Left lung (tissue), 10 donors: ENCODE measurements around the gene B3GNT5. TPM values are rescaled to one million over a fixed set of nuclear protein-coding genes. Genes with fewer than 3 reads are reported as not detected.

Experiments
- ATAC-seq: fragments of 200-7000 bp; cut with Tn5 transposase; one replicate; pipeline ENCODE4 v1.9.1; 2020; ENCODE audit warnings: moderate library complexity
- DNase-seq, 4 donors: peaks; one replicate each; pipeline ENCODE4 v3.0.0-alpha.2; 2013 to 2020
- H3K27ac ChIP-seq, 2 donors: fragments of 200-600 bp; sonication (generic) in 1 of 2; one replicate each; pipeline versions ENCODE4 v1.5.0 to v1.8.0; 2020 to 2021
- H3K27me3 ChIP-seq, 2 donors: fragments of 200-600 bp; sonication (generic) in 1 of 2; one replicate each; pipeline versions ENCODE4 v1.5.0 to v1.8.0; 2020 to 2021
- H3K36me3 ChIP-seq, 2 donors: fragments of 200-600 bp; sonication (generic) in 1 of 2; one replicate each; pipeline versions ENCODE4 v1.5.0 to v1.8.0; 2020 to 2021
- H3K4me1 ChIP-seq, 2 donors: fragments of 200-600 bp; one replicate each; pipeline ENCODE4 v1.8.0; 2021
- H3K4me3 ChIP-seq, 2 donors: fragments of 200-600 bp; sonication (generic) in 1 of 2; one replicate each; pipeline versions ENCODE4 v1.5.0 to v1.8.0; 2020 to 2021; ENCODE audit warnings: mild to moderate bottlenecking in 1 of 2
- H3K9me3 ChIP-seq, 2 donors: fragments of 200-600 bp; sonication (generic) in 1 of 2; one replicate each; pipeline versions ENCODE4 v1.5.0 to v1.8.0; 2020 to 2021
- intact Hi-C, 2 donors: fragments of 100-400 bp; cut with DNase I; formaldehyde crosslinking; loops; one replicate each; pipeline versions ENCODE4 v1.11.2 to v1.14.2; 2022
- polyA plus RNA-seq, 6 donors: library from polyadenylated mRNA; unstranded; fragments of 120-200 nt; gene quantifications; one replicate each; pipeline ENCODE4 v1.2.1, GENCODE V29; 2013; ENCODE audit not compliant: insufficient read length in 6 of 6
- total RNA-seq, 2 donors: library from RNA; stranded (reverse); fragmentation: NEBNext Ultra II Directional; extraction: Animal tissue kit (Norgen Biotek cat#: 25700); gene quantifications; one replicate each; pipeline ENCODE4 v1.2.1, GENCODE V29; 2021
- TF ChIP-seq, protein P1 (sequence below), 2 donors: fragments of 200-600 bp; sonication (generic) in 1 of 2; IDR thresholded peaks; one replicate each; pipeline versions ENCODE4 v1.5.0 to v1.8.0; 2021; ENCODE audit warnings: antibody characterized with exemption in 2 of 2
- donor health status: DM: no; HTN: yes; CAD: no.
- donor health status: DM: no; HTN: no; CAD: no.

Gene B3GNT5
- total and polyA plus RNA-seq, 8 donors: 21.7 to 45.2 (median 26.9) TPM

DNA sequence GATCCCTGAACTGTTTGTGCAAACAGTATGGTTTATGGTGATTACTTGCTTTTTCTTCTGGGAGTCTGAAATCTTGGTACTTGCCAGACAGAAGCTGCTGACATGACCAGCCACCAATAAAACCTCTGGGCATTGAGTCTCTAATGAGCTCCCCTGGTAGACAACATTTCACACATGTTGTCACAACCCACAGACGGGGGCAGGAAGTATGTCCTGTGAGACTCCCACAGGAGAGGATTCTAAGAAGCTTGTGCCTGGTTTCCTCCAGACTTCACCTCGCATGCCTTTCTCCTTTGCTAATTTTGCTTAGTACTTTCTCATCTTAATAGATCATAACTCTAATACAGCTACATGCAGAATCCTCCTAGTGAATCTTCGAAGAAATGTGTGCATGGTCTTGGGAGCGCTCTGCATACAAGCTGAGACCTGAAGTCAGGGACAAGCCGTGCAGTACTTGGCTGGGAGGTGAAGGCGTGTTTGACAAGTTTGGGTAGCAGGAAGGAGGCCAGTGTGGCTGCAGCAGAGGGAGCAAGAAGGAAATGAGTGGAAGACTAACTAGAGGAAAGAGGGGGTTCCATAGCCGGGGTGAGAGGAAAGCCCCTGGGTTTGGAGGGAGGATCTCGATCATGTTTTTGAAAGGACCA lies 49.0 kb downstream of the B3GNT5 start:
- intact Hi-C loops: no loop called here
- H3K27me3 ChIP-seq: no peaks in the 10 kb centered on the region
- DNase-seq (no peak), ATAC-seq (no peak)
- H3K4me1 ChIP-seq: peaks cover 0 to 63% of the 10 kb centered on the region in 2 donors
- TF ChIP-seq, protein P1, sequence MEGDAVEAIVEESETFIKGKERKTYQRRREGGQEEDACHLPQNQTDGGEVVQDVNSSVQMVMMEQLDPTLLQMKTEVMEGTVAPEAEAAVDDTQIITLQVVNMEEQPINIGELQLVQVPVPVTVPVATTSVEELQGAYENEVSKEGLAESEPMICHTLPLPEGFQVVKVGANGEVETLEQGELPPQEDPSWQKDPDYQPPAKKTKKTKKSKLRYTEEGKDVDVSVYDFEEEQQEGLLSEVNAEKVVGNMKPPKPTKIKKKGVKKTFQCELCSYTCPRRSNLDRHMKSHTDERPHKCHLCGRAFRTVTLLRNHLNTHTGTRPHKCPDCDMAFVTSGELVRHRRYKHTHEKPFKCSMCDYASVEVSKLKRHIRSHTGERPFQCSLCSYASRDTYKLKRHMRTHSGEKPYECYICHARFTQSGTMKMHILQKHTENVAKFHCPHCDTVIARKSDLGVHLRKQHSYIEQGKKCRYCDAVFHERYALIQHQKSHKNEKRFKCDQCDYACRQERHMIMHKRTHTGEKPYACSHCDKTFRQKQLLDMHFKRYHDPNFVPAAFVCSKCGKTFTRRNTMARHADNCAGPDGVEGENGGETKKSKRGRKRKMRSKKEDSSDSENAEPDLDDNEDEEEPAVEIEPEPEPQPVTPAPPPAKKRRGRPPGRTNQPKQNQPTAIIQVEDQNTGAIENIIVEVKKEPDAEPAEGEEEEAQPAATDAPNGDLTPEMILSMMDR (IDR thresholded peaks at IDR 0.05): no peak
- H3K36me3 ChIP-seq: no peaks in the 10 kb centered on the region
- no peaks in the 10 kb centered on the region for H3K9me3 ChIP-seq
- no peak overlapping the region for H3K27ac ChIP-seq
- no peak overlapping the region for H3K4me3 ChIP-seq

- Histone ChIP-seq H3K36me3 (no peaks in the 10 kb centered on the region), H3K27ac (no peak overlapping the region), H3K9me3 (no peaks in the 10 kb centered on the region), H3K4me1 (peaks cover 0 to 62% of the 10 kb centered on the region in 2 donors), H3K4me3 (no peak overlapping the region), H3K27me3 (no peaks in the 10 kb centered on the region)
- ATAC-seq: no peak
- DNase-seq: no peak
- intact Hi-C loops: no loop called here
- TF ChIP-seq, protein P1 (IDR thresholded peaks at IDR 0.05): no peak
Measured at GRCh38 chr3:183303690-183304089, 50.6 kb downstream of the B3GNT5 start.

DNA sequence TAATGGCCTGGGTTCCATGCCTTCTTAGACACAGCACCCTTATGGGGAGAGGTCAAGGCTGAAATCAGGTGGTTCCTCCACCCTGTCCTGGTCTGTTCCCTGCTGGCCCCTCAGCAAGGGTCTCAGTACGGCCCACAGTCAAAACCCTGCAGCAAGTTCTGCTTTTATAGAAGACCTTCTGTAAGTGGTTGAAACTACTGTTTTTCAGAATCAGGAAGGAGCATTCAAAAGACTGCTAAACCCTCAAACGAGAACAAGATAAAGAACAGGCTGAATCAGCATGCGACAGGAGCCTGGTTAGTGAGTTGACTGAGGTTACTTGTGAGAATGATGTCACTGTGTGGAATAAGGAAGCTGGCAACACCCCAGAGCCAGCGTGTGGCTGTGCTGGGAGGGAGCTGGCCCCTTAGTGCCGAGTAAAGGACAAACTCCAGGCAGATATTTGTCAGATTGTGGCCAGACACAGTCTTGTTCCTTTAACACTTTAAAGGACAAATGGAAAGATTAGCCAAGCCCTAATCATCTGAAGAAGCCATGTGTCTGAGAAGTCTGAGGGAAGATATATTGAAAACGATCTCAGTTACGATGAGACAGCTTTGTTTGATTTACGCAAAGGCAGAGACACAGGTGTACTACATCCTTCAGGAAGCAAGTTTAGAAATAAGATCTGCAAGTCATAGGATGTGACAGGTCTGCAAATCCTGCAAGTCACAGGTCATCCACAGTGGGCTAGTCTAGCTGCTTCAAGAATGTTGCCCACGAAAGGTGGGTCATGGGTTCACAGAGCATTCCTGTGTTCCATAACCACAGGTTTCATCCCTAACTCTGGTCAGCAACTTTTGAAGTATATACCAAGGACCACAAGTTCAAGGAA lies 54.0 kb downstream of the B3GNT5 start:
- Histone ChIP-seq H3K27me3 (no peaks in the 10 kb centered on the region), H3K9me3 (no peaks in the 10 kb centered on the region), H3K4me3 (no peak overlapping the region), H3K27ac (peak overlapping the region; percentile 64 to 91), H3K36me3 (no peaks in the 10 kb centered on the region), H3K4me1 (peaks cover 0 to 45% of the 10 kb centered on the region in 2 donors)
- DNase-seq: peak in 3 of 4 donors; percentile 84 to 91 (median 89)
- intact Hi-C loops: no loop called here
- ATAC-seq: peak; percentile 97
- TF ChIP-seq, protein P1 (IDR thresholded peaks at IDR 0.05): no peak

DNA sequence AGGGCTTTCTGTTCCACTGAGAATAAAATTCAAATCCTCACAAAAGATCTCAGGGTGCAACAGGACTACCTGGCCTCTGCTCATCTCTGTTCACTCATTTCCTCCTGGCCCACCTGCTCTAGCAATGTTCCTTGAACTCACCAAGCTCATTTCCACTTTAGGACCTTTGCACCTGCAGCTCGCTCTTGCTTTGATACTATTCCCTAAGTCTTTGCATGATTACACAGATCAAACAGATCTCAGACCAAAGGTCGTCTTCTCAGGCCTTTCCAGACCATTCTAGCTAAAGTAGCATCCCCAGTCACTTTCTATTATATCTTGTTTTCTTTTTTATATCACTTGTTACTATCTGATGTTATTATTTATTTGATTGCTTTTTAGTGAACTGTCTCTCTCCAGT lies 54.7 kb downstream of the B3GNT5 start:
- ATAC-seq (no peak), DNase-seq (no peak)
- Histone ChIP-seq H3K27ac (peak overlapping the region in 1 of 2 donors; percentile 91), H3K4me3 (no peak overlapping the region), H3K36me3 (no peaks in the 10 kb centered on the region), H3K9me3 (no peaks in the 10 kb centered on the region), H3K4me1 (peaks cover 0 to 46% of the 10 kb centered on the region in 2 donors), H3K27me3 (no peaks in the 10 kb centered on the region)
- intact Hi-C loops: no loop called here
- TF ChIP-seq, protein P1 (IDR thresholded peaks at IDR 0.05): no peak

DNA sequence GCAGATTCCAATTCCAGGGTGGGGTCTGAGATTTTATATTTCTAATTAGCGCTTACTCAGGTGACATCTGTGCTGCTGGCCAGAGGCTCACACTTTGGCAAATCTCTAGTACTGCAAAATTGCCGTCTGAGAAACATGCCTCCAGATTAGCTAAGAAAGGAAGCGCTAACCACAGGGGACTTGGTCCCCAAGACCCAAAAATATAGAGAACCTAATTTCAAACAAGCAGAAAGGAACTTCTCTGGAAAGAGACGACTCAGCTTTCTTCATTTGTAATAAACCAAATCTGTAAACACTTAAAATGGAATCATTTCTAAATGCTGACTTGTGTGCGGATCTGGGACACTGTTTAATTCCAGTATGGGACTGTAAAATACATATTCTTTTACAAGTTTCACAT lies 55.7 kb downstream of the B3GNT5 start:
- H3K9me3 ChIP-seq: no peaks in the 10 kb centered on the region
- H3K27ac ChIP-seq: no peak overlapping the region
- no peaks in the 10 kb centered on the region for H3K36me3 ChIP-seq
- no peak for DNase-seq
- intact Hi-C loops: no loop called here
- TF ChIP-seq, protein P1 (IDR thresholded peaks at IDR 0.05): no peak
- H3K27me3 ChIP-seq: no peaks in the 10 kb centered on the region
- ATAC-seq: no peak
- H3K4me3 ChIP-seq: no peak overlapping the region
- peaks cover 3 to 50% of the 10 kb centered on the region in 2 donors for H3K4me1 ChIP-seq
